HK-2 (cell line): ENCODE measurements around the gene APBA1.
A peak's percentile ranks its signal among the peaks of the same experiment; 100 is the strongest.
"Not testable (repeated sequence)": the region's sequence is repeated elsewhere in the genome, so short reads cannot be mapped to it uniquely, and the experiment has no call there.

Experiments used
- DNase-seq: peaks from one replicate; pipeline ENCODE4 v3.0.0-alpha.2; 2018; ENCODE audit not compliant: unreplicated experiment

Gene APBA1

GRCh38 chr9:69443178-69443577, 229.0 kb downstream of the APBA1 start:
- DNase-seq = no peak

- no peak for DNase-seq
Observed at GRCh38 chr9:69442486-69442885, 229.7 kb downstream of the APBA1 start.

- DNase-seq = not testable (repeated sequence)
Observed at GRCh38 chr9:69440254-69440955, 231.8 kb downstream of the APBA1 start.

GRCh38 chr9:69439654-69440053, 232.5 kb downstream of the APBA1 start:
- DNase-seq = not testable (repeated sequence)

GRCh38 chr9:69433968-69434367, 238.2 kb downstream of the APBA1 start:
- DNase-seq = no peak

- DNase-seq = no peak
Observed at GRCh38 chr9:69433392-69433791, 238.8 kb downstream of the APBA1 start.

- no peak for DNase-seq
Observed at GRCh38 chr9:69432623-69433022, 239.5 kb downstream of the APBA1 start.

GRCh38 chr9:69431777-69432176, 240.4 kb downstream of the APBA1 start:
- DNase-seq = no peak

GRCh38 chr9:69431203-69431602, 241.0 kb downstream of the APBA1 start:
- no peak for DNase-seq

GRCh38 chr9:69430206-69430605, 242.0 kb downstream of the APBA1 start:
- no peak for DNase-seq

- DNase-seq = no peak
Observed at GRCh38 chr9:69429281-69429680, 242.9 kb downstream of the APBA1 start.

GRCh38 chr9:69428017-69428785, 244.0 kb downstream of the APBA1 start:
- DNase-seq = no peak

GRCh38 chr9:69427286-69427685, 244.9 kb downstream of the APBA1 start:
- no peak for DNase-seq

GRCh38 chr9:69425136-69425801, 246.9 kb downstream of the APBA1 start:
- DNase-seq = no peak

- DNase-seq = peak; percentile 4
Observed at GRCh38 chr9:69421908-69422801, 250.0 kb downstream of the APBA1 start.

GRCh38 chr9:69420611-69421270, 251.4 kb downstream of the APBA1 start:
- DNase-seq = no peak

GRCh38 chr9:69412741-69413150, 259.4 kb downstream of the APBA1 start:
- peak; percentile 0 for DNase-seq

- no peak for DNase-seq
Observed at GRCh38 chr9:69411931-69412740, 260.0 kb downstream of the APBA1 start.

- no peak for DNase-seq
Observed at GRCh38 chr9:69411246-69411645, 260.9 kb downstream of the APBA1 start.

- not testable (repeated sequence) for DNase-seq
Observed at GRCh38 chr9:69409936-69410335, 262.2 kb downstream of the APBA1 start.
